GM12891 (cell line): ENCODE results near the gene PTPRR.

Experiments
- DNase-seq: peaks from one replicate; pipeline ENCODE4 v3.0.0; 2011; ENCODE audit warnings: low spot score; ENCODE audit not compliant: insufficient read length
- FAIRE-seq: peaks from 2 replicates; lab custom pipeline; 2011; peaks lifted over from hg19 to GRCh38; lab: Jason Lieb, UNC
- PAX5 ChIP-seq: IDR thresholded peaks from 2 replicates; pipeline ENCODE4 v1.6.1; 2011; ENCODE audit warnings: low read length, moderate library complexity, mild to moderate bottlenecking; ENCODE audit not compliant: insufficient read depth, severe bottlenecking
- POLR2A ChIP-seq: IDR thresholded peaks from 2 replicates; pipeline ENCODE4 v1.6.1; 2011; ENCODE audit warnings: low read depth, low read length, control low read depth
- POLR2AphosphoS5 ChIP-seq: IDR thresholded peaks from 2 replicates; pipeline ENCODE4 v1.6.1; 2011; ENCODE audit warnings: low read depth, low read length, control low read depth
- POU2F2 ChIP-seq: IDR thresholded peaks from 2 replicates; pipeline ENCODE4 v1.6.1; 2011; ENCODE audit warnings: low read depth, mild to moderate bottlenecking, control low read depth, low read length, moderate library complexity
- SPI1 ChIP-seq: IDR thresholded peaks from 2 replicates; pipeline ENCODE4 v1.6.1; 2011; ENCODE audit warnings: low read depth, low read length, control low read depth
- TAF1 ChIP-seq: IDR thresholded peaks from 2 replicates; pipeline ENCODE4 v1.6.1; 2011; ENCODE audit warnings: low read depth, low read length, control low read depth

Gene PTPRR

DNA sequence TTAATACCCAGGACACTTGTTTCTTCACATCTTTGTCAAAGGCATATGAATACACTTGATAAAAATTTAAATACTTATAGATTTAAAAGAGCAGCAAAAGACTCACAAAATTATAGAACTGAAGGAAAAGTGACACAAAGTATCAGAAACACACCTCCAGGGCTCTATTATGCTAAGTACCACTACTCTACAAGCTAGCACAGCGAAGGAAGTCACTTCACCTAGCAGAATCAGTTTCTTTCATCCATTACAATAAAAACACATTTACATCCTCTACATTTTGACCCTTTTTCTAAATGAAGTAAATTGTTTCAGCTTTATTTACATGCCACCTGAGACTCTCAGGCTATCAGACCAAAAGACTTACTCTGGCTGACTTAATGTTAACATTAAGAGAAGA, 256.7 kb downstream of the PTPRR start:
- no peak for TF ChIP-seq POLR2A
- no peak for TF ChIP-seq TAF1
- TF ChIP-seq POLR2AphosphoS5, result no peak
- TF ChIP-seq SPI1, result no peak
- no peak for TF ChIP-seq PAX5
- no peak for TF ChIP-seq POU2F2
- DNase-seq (no peak), FAIRE-seq (no peak)

DNA sequence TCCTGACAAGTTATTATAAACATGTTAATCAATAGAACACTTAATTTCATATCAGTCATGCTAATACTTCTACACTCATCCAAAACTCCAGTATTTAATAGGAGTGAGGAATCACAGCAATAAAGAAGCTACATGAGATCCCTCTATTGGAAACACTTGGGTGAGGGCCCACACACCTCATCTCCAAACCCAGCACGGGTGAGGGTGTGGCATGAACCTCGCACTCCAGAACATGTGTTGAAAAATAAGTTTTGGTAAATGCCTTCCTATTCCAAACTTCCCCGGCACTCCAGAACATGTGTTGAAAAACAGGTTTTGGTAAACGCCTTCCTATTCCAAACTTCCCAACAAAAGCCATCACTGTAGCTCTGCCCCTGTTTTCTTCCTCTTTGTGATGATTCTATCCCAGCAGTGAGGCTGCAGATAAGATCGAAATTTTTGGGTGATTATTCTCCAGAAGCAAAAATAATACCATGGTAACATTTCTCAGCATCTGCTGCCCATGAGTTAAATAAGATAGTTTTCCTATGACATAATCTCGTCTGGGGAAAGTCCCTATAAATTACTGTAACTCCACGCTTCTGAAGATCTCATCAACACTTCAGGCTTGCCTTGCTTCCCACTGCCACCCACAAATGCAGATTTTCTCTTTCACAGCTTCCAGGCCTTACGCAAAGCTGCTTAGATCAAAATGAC, 258.9 kb downstream of the PTPRR start:
- no peak for TF ChIP-seq POU2F2
- no peak for TF ChIP-seq PAX5
- TF ChIP-seq POLR2A, result no peak
- no peak for TF ChIP-seq POLR2AphosphoS5
- no peak for TF ChIP-seq SPI1
- no peak for FAIRE-seq
- DNase-seq, result no peak

DNA sequence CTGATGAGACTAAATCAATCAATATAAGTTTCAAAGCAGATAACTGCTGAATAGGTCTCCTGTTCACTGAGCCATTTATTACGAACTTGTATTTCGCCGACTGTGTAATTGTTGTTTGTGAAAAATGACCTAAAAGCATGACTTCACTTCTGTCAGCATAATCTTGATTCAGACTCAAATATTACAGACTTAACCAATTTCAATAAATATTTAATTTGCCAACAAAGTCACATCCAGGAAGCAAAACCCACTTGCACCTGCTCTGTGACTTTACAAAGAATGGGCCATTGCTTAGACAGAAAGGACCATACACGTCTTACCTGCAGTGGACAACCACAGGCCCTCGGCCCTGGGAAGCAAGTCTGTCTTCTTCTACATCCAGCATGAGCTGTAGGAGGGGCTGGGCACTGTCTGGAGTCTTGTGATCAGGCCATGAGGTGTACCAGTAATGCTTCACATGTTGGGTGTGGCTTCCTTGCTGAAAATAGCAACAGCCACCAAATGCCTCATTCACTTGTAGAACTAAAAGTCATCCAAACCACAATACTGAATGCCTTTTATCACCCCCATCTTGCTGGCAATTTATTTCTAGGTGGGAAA, 259.8 kb downstream of the PTPRR start:
- no peak for FAIRE-seq
- no peak for DNase-seq
- TF ChIP-seq POLR2A (no peak), TAF1 (no peak), PAX5 (no peak), SPI1 (no peak), POU2F2 (no peak), POLR2AphosphoS5 (no peak)

DNA sequence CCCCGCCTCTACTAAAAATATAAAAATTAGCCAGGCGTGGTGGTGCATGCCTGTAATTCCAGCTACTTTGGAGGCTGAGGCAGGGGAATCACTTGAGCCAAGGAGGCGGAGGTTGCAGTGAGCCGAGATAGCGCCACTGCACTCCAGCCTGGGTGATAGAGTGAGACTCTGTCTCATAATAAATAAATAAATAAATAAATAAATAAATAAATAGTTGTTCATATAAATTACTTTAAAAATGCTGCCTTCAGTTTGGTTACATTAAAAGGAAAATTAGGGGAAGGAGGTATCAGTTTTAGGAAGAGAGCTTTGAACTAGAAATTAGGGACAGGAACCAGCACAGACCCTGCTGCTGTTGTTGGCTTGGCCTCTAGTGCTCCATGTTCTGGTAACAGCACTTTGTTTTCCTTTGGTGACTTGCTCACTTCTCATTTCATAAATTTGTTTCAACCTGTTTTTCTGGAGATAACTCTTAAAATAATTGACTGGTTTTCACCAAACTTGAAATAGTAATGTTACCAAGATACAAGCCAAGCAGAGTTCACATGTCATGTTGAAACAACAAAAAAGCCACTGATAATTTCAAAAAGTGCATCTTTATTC, 260.4 kb downstream of the PTPRR start:
- no peak for FAIRE-seq
- no peak for TF ChIP-seq SPI1
- TF ChIP-seq POLR2AphosphoS5, result no peak
- TF ChIP-seq PAX5, result no peak
- TF ChIP-seq POU2F2, result no peak
- no peak for TF ChIP-seq POLR2A
- no peak for TF ChIP-seq TAF1
- no peak for DNase-seq

DNA sequence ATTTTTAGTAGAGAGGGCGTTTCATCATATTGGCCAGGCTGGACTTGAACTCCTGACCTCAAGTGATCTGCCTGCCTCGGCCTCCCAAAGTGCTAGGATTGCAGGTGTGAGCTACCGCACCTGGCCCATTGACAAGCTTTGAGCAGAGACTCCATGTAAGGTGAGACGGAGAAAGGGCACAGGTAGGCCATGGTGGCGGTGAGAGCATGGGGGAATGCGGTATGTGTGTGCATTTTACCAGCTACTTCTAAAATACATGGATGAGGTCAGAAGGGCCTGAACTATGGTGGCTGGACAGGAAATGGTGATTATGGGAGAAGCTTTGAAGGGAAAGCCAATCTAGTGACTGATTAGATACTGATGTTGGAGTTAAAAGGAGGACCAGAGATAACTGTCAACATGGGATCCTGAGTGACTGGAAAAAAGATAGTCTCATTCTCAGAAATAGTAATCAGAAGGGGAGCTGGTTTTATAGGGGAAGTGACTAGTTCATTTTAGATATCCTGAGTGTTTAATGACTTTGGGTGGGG, 261.4 kb downstream of the PTPRR start:
- FAIRE-seq, result no peak
- DNase-seq, result no peak
- TF ChIP-seq POLR2AphosphoS5 (no peak), POLR2A (no peak), SPI1 (no peak), PAX5 (no peak), POU2F2 (no peak), TAF1 (no peak)

DNA sequence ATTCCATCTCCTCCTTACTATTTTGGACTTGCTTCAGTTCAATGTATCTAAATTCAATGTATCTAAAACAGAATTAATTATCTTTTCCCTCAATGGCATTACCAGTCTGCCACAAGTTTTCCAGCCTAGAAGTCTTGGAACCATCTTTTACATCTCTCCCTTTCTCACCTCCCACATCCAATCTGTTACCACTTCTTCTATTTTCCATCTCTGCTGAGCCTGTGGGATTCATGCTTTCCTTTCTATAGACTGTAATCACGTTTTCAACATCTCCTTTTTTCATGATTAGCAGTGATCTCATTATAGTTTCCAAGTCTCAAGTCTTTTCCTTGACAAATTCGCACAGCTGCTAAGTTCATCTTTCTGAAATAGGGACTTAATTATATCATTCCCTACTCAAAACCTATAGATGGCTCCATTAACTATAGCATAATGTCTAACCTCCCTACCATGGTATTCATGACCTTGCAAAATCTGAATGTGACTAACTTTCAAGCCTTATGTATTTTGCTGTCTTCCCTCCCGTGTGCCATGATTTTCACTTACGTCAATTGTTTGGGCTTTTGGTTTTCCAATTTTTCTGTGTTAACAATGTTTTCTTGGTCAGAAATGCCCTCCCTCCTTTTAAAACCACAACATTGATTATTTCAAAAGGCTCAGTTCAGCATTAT, 262.8 kb downstream of the PTPRR start:
- FAIRE-seq (no peak), DNase-seq (no peak)
- TF ChIP-seq POU2F2, result no peak
- no peak for TF ChIP-seq SPI1

DNA sequence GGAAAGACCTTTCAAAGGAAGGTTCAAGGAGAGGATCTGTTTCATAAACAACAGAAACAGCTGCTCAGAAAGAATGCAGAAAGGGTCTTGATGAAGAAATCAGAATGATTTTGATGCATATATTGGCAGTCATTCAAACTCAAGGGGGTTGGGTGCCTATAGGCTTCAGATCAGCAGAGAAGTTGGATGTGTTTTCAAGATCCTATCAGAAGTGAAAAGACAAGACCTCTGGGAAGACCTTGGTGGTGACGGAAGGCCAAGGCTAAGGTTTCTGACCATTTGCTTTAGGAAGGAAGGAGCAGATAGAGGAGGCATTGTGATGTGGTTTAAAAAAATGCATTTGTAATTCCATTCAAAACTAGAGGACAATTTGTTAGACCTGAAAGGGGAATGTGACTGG, 268.1 kb downstream of the PTPRR start:
- no peak for TF ChIP-seq SPI1
- no peak for TF ChIP-seq PAX5
- no peak for TF ChIP-seq TAF1
- TF ChIP-seq POLR2A, result no peak
- no peak for TF ChIP-seq POU2F2
- no peak for TF ChIP-seq POLR2AphosphoS5
- FAIRE-seq (no peak), DNase-seq (no peak)

DNA sequence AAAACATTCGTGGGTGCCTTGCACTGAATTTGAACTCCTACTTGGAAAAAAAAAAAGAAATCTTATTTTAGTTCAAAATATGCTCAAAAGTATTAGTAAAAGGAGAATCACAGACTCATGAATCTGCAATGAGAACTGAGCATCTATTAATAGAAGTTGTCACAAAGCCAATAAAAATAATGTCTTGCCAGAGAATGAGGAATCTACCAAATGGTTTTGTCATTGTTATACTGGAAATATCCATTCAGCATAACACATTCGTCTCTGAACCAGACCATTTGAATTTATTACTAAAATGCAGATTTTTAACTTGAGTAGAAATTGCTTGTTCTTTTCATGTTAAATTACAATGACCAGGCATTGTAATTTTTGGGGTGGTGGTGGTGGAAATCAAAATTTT, 271.7 kb downstream of the PTPRR start:
- TF ChIP-seq POLR2AphosphoS5 (no peak), PAX5 (no peak), SPI1 (no peak), TAF1 (no peak), POU2F2 (no peak), POLR2A (no peak)
- no peak for FAIRE-seq
- DNase-seq, result no peak

DNA sequence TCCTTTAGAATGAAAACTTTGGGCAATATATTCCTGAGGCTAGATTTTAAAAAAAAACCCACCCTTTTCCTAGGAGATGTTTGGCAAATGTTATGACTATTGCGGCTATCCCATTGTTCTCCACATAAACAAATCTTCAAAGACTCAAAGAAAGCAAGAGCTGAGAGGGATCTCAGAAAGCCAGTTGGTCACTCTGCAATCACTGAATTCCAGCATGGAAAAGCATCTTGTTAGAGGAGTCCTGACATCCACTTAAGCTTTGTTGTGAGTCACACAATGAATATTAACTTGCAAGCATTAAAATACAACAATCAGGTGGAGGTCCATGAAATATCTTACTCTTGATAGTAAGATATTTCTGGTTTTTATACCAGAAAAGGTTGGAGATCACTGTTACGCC, 272.3 kb downstream of the PTPRR start:
- TF ChIP-seq TAF1, result no peak
- no peak for DNase-seq
- FAIRE-seq, result no peak
